Suppressor macrophage (primary cell): ENCODE data around the gene RAPGEF1.

Experiments used
- DNase-seq, 4 experiments: peaks; one replicate each; pipeline ENCODE4 v3.0.0-alpha.2; 2020 to 2022

Gene RAPGEF1

GRCh38 chr9:131747352-131747751, 7.5 kb upstream of the RAPGEF1 start:
- peak; percentile 80 to 96 (median 88) for DNase-seq

- no peak for DNase-seq
Measured at GRCh38 chr9:131745610-131746009, 5.7 kb upstream of the RAPGEF1 start.

GRCh38 chr9:131744720-131745201, 4.9 kb upstream of the RAPGEF1 start:
- DNase-seq: peak in 2 of 4 experiments; percentile 64 to 72

GRCh38 chr9:131744171-131744719, 4.4 kb upstream of the RAPGEF1 start:
- DNase-seq: peak; percentile 61 to 89 (median 78)

- peak in 1 of 4 experiments; percentile 19 for DNase-seq
Measured at GRCh38 chr9:131743501-131743900, 3.6 kb upstream of the RAPGEF1 start.

GRCh38 chr9:131743096-131743495, 3.2 kb upstream of the RAPGEF1 start:
- DNase-seq: peak in 1 of 4 experiments; percentile 12

- DNase-seq: no peak
Measured at GRCh38 chr9:131740898-131741297, 1.0 kb upstream of the RAPGEF1 start.

GRCh38 chr9:131739133-131739958, 530 bp downstream of the RAPGEF1 start:
- peak; percentile 74 to 88 (median 81) for DNase-seq

- peak; percentile 55 to 64 (median 59) for DNase-seq
Measured at GRCh38 chr9:131738293-131739132, 1.4 kb downstream of the RAPGEF1 start.

GRCh38 chr9:131737426-131737825, 2.5 kb downstream of the RAPGEF1 start:
- DNase-seq: peak in 1 of 4 experiments; percentile 59

- DNase-seq: peak; percentile 75 to 86 (median 80)
Measured at GRCh38 chr9:131736431-131736830, 3.4 kb downstream of the RAPGEF1 start.

GRCh38 chr9:131735238-131736128, 4.4 kb downstream of the RAPGEF1 start:
- DNase-seq: peak; percentile 64 to 83 (median 79)

- DNase-seq: peak in 1 of 4 experiments; percentile 41
Measured at GRCh38 chr9:131734781-131735180, 5.1 kb downstream of the RAPGEF1 start.

- peak; percentile 66 to 77 (median 72) for DNase-seq
Measured at GRCh38 chr9:131734165-131734610, 5.7 kb downstream of the RAPGEF1 start.

- DNase-seq: peak; percentile 69 to 88 (median 76)
Measured at GRCh38 chr9:131733541-131734061, 6.3 kb downstream of the RAPGEF1 start.

- DNase-seq: peak; percentile 85 to 93 (median 90)
Measured at GRCh38 chr9:131732636-131733289, 7.1 kb downstream of the RAPGEF1 start.

- peak in 3 of 4 experiments; percentile 59 to 73 (median 70) for DNase-seq
Measured at GRCh38 chr9:131732061-131732526, 7.8 kb downstream of the RAPGEF1 start.

- DNase-seq: no peak
Measured at GRCh38 chr9:131731644-131732043, 8.2 kb downstream of the RAPGEF1 start.

GRCh38 chr9:131731237-131731636, 8.6 kb downstream of the RAPGEF1 start:
- DNase-seq: no peak

GRCh38 chr9:131728961-131729360, 10.9 kb downstream of the RAPGEF1 start:
- peak in 1 of 4 experiments; percentile 85 for DNase-seq

GRCh38 chr9:131728546-131728910, 11.3 kb downstream of the RAPGEF1 start:
- peak in 3 of 4 experiments; percentile 36 to 62 (median 56) for DNase-seq
